GM04503 (cell line): ENCODE measurements around the gene ANKMY2.

Source experiments
- DNase-seq: peaks from one replicate; pipeline ENCODE4 v3.0.0-alpha.2; 2012; ENCODE audit warnings: low read depth

The ANKMY2 gene

DNA sequence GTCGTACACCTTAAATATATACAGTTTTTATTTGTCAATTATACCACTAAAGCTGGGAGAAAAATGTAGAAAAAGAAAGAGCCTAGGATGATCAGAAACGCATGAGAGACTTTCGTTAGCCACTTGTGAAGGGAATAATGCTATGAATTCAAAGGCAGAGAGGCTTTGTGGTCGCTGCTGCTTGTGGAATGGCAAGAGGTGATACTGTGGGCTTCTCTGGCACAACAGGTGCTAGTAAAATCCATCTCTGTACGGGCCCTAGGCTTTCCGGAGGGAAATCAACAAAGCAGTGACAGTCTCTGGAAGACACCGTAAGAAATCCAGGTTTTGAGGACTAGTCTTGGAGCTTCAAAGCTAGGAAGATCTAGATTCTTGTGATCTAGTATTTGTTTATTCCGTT is 66.3 kb downstream of the ANKMY2 start:
- no peak for DNase-seq

DNA sequence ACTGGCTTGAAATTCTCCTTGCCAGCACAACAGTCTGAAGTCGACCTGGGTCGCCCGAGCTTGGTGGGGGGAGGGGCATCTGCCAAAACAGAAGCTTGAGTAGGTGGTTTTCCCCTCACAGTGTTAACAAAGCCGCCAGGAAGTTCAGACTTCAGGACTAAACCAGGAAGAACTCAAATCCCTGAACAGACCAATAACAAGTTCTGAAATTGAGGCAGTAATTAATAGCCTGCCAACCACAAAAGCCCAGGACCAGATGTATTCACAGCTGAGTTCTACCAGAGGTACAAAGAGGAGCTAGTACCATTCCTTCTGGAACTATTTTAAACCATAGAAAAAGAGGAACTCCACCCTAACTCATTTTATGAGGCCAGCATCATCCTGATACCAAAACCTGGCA is 73.6 kb downstream of the ANKMY2 start:
- DNase-seq, result no peak

- DNase-seq, result no peak
Measured at GRCh38 chr7:16564909-16565426, 80.6 kb downstream of the ANKMY2 start.

GRCh38 chr7:16564023-16564380 is 81.6 kb downstream of the ANKMY2 start:
- no peak for DNase-seq

DNA sequence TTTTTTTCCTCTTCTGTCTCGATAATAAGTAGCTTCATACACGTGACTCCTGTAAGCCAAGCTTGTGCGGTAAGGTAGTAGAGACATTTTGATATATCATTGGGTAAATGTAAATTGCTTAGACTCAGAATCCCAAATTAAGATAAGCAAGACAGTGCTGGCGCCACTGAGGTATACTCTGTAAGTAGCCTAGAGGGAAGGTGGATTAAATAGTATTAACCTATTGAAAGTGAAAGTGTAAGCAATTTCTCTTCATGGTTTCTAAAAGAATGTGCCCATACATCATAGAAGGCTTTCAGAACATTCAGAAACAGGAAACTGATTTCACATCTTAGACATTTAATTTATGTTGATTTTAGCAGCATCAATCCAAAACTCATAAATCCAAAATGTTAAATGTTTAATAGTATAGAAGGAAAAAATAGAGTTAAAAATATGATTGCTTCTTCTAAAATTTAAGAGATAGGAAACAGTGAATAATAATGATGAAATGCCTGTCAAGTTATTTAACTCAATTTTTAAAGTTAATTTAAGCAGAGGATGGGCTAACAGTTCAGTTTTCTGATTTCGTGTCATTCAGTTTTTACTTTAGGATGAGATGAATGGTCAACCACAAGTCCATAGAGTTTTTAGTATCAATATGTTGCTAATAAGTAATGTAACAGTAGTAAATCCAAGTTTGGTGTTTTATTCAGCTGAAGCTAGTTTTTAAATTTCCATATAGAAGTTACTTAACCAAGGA is 82.1 kb downstream of the ANKMY2 start:
- DNase-seq, result no peak

DNA sequence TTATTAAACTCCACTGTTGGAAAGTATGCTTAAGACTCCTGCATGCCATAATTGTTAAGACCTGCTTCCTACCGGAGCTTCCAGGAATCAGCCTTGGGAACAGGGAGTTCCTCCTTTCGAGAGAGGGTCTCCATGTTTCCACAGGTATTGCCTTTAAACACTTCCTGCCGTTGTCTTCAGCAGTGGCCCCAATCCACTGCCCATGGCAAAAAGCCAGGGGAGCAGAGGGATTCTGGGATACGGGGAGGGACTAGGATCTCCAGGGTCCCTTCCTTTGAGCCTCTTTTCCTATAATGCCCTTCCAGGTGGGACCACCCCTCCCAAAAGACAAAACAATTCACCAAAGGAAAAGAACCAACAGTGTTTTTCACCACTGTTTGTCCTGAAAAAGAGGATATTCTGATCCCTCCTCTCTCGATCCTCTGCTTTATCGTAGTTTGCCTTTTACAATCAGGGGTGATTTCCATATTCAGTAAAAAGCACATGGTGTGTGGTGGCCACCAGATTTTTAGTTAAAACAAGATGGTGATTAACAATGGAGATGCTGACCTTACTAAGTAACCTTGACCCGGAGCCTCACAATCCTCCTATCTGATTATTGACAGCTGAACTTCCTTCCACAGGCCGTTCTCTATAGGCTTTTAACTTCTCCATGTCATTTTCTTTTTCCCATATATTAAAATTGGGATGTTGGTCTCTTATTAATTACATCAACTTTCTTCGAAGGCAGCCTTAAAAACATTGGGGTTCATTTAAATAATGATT is 82.9 kb downstream of the ANKMY2 start:
- DNase-seq, result no peak

DNA sequence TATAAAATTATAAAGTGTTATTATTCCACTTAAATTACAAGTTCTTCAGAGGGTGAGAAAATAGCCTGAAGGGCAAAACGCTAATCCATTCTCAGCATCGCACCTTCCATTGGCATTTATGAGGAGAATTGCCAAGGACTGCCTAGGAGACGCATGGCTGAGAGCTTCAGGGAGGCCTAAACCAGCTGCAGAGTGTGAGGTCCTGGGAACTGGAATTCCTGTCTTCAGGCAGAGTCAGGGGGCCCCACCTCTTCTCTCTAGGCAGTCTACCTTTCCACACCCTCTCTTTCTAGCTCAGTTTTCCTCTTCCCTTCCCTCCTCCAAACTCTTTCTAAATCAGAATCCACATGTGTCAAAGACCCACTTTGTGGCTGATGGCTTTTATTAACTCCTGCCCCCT is 83.6 kb downstream of the ANKMY2 start:
- DNase-seq, result no peak

DNA sequence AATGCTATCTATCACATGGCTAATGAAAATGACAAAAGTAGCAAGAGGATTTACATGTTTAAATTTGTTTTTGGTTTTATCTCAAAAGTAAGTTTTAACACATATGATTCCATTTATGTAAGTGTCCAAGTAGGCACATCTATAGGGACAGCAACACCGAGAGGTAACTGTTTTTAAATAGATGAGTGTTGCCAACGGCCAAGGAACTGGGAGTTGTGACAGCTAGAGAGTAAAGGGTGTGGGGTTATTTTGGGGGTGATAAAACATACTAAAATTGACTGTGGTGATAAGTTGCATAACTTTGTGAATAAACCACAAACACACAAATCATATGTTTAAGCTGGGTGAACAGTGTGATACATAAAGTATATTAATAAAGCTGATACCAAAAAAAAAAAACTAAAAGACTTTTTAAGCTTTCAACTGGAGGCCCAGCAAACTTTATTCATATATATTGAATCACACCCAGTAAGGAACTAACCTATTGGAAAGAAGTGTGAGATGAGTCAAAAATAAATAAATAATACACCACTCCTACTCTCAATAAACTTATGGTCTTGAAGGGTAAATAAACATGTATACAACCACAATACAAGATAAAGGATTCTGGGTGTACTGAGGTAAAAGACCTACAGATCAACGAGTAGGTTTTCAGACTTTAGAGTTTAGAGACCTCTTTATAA is 85.9 kb downstream of the ANKMY2 start:
- DNase-seq, result no peak

DNA sequence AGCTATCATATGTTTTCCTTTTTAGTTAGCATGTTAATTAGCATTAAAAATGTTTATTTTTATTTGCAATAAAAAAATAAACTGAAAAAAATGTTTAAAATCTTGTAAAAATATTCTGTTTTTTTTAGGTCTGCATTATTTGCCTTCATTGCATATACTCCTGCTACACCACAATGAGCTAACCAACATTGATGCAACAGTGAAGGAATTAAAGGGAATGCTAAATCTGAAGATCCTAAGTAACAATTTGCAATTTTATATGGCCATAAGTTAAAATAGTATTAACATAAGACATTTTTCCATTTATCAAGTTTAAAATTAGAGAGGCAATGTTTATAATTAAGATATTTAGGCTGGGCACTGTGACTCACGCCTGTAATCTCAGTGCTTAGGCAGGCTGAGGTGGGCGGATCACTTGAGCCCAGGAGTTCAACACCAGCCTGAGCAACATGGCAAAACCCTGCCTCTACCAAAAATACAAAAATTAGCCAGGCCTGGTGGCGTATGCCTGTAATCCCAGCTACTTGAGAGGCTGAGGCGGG is 86.7 kb downstream of the ANKMY2 start:
- DNase-seq, result no peak

GRCh38 chr7:16556359-16556758 is 89.2 kb downstream of the ANKMY2 start:
- DNase-seq, result no peak

DNA sequence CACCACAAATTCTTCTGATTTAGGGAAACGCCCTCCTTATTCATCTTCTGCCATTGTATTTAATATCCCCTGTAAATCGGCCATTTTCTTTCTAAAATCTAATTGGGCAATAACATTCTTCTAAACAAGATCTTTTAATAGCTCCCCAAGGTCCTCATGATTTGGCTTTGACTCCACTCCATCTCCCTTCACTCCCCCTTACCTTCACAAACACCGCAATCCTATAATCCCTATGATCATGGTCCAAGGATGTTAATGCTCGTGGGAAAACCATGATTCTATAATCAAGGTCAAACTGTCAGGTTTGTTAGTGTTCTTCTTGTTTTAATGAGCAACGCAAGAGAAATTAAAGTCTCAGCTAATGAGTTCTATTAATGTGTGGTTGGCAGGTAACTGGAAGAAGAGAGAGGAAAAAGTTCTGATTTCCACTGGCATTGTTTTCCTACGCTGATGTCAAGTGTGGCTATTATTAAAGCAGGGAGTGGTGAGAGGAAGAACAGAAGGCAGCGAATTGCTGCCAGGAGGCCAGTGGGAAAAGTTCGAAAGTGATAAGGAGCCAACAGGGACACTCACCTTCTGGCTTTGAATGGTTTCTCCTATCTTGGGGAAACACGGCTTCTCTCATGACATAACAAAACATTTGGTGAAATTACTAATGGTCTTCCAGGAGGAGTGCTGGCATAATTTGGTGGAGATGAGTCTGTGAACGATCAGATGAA is 90.9 kb downstream of the ANKMY2 start:
- DNase-seq, result no peak

DNA sequence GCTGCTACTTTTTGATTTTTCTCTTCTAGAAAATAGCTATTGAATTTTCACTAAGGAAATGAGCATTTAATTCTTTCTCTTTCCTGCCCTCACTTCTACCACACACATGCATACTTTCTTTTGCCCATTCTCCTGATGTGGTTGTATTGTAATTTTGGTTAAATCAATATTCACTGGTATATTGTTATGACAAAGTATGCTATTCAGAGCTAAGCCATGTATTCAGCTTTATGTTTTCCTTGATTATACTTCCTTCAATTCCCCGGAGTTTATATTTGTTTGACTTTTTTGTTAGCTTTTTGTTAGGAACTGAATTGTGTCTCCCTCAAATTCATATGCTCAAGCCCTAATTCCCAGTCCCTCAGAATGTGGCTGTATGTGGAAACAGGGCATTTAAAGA is 94.9 kb downstream of the ANKMY2 start:
- DNase-seq, result no peak
